ENCODE measurements around the gene ZNG1A.
"Not testable (repeated sequence)": the region's sequence is repeated elsewhere in the genome, so short reads cannot be mapped to it uniquely, and the experiment has no call there.

Gene ZNG1A

DNA sequence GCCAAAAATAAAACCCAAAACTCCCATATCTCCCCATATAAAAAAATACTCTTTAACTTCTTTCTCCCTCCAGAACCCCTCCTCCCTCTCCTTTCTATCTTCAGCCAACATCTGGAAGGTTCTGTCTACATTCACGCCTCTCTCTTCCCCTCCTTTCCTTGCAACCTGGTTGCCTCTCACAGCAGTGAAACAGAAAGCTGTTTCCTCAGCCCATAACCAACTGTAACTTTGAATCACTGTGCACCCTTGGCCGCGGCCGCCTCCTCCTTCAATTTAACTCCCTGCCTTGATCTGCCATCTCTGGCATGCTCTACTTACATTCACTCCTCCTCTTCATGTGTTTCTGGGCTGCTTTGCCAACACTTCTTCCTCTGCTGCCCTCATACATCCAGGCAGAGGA, 83.9 kb downstream of the ZNG1A start:
- not testable (repeated sequence) for DNase-seq (ENCODE audit: low spot score)

DNA sequence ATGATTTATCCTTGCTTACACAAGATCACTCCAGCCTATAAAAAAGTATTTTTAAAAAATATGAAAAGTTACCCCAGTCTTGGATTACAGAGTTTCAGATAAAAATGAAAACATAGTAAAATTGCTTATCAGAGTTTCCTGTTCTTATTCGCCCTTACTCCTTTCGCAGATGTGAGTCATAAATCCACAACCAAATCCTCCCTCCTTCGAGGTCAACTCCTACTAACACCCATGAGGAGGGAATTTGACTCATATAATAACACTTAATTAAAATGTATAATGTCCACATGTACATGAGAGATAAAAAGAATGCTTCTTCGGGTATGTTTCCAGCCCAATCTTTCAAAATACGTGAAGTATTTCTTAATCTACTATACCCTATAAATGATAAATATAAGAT, 84.5 kb downstream of the ZNG1A start:
- not testable (repeated sequence) for DNase-seq (ENCODE audit: low spot score)

DNA sequence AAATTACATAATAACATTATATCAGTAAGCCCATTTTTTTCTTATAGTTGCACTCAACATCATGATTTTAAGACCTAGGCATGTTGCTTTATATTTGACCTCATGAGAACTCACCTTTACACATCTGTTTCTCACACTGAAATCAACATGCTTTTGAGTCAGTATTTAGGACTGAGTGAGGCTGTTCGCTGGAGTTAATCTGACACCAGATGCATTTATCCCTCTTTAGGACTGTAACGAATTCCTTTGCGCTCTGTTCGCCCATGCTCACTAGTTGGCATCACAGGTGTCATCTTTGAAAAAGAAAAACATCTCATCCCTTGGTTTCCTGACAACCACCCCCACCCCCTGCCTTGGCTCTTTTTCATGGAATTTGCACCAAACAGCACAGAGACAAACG, 84.9 kb downstream of the ZNG1A start:
- DNase-seq (ENCODE audit: low spot score) = not testable (repeated sequence)

DNA sequence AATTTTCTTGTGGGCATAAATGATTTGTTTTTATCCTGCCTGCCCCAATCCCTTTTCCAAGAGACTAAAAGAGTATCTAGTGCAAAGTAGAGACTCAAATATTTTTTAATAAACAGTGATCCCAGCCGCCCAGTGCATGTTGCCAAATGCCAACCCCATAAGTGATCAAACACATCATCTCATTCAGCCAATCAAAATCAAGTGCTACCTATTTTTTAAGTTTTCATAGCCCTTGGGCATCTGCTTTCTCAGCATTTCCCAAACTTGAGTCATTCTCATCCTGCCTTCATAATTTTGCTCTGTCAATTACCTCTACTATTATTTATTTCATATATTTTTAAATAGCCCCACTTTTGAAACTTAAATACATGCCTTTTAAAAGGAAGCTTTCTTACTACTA, 88.0 kb downstream of the ZNG1A start:
- not testable (repeated sequence) for DNase-seq (ENCODE audit: low spot score)

DNA sequence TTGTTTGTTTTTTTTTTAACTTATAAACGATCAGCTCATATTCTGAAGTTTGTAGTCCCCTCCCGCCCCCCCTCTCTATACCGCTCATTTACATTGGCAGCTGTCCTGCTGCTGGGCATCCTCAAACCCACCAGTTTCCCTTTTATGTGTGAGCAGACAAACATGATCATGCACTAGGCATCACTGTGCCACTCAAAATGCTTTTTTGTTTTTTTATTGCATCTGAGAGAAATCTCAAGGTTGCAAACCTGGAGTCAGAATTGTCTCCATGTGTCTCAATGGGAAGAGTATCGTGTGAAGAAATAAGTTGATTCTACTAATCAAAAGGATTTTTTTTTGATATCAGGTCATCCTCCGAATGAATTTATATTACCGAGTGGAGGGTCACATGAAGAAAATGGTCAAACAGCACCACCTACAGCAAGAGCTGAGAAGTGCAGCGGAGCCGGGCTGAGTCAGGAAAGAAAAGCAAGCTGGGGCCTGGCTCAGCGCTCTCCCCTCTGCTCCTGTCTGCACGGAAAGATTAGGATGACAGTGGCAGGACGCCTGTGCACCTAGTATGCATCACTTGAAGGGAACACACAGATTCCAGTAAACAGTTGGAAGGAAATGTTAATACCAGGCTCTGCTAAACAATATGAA, 90.3 kb downstream of the ZNG1A start:
- DNase-seq (ENCODE audit: low spot score) = not testable (repeated sequence)

DNA sequence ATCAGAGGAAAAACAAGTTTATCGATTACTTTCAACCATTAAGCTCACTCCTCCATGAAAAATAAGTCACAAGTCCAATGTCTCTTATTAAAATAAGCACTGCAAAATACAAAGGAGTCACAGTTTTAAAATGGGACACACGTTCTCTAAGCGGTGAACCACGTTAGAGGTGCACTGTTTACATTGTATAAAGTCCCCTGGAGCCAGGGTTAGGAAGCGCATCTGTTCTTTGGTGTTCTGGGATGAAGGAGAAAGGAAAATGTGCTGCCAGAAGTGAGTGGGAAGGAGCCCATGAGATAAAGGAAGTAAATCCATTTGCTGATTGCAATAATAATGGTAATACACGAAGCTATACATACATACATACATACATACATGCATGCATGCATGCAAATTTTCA, 91.0 kb downstream of the ZNG1A start:
- DNase-seq (ENCODE audit: low spot score) = not testable (repeated sequence)

DNA sequence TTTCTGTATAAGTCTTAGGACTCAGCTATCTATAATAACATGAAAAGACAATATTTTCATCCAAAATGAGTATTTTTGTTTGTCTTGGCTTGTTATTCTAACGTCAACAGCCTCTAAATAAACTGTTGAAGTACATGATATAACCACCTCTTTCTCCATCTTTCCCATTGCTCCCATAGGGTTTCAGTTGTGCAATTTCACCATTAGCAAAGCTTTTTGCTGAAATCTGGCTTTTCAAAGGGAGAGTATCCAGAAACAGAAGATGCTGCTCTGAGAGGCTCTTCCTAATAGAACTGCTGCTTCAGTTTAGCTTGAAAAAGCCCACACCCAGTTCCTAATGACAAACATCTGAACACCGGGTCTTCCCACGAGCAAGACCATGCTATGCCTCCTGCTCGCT, 91.8 kb downstream of the ZNG1A start:
- not testable (repeated sequence) for DNase-seq (ENCODE audit: low spot score)

DNA sequence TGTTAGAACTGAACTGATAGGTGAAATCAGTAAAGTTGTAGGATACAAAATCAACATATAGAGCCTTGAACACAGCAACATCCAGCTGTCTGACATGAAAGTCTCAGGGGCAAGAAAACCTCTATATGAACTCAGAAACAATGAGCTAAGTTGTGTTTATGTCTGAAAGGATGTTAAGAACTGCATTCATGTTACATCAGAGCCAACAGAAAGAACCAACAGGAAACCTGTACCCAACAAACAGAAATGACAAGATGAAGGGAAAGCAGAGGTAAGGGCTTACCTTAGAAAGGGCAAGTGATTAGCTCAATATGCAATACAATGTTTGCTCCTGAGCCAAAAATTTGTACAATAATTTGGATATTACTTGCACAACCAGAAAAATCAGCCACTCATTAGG, 92.2 kb downstream of the ZNG1A start:
- DNase-seq (ENCODE audit: low spot score) = not testable (repeated sequence)

DNA sequence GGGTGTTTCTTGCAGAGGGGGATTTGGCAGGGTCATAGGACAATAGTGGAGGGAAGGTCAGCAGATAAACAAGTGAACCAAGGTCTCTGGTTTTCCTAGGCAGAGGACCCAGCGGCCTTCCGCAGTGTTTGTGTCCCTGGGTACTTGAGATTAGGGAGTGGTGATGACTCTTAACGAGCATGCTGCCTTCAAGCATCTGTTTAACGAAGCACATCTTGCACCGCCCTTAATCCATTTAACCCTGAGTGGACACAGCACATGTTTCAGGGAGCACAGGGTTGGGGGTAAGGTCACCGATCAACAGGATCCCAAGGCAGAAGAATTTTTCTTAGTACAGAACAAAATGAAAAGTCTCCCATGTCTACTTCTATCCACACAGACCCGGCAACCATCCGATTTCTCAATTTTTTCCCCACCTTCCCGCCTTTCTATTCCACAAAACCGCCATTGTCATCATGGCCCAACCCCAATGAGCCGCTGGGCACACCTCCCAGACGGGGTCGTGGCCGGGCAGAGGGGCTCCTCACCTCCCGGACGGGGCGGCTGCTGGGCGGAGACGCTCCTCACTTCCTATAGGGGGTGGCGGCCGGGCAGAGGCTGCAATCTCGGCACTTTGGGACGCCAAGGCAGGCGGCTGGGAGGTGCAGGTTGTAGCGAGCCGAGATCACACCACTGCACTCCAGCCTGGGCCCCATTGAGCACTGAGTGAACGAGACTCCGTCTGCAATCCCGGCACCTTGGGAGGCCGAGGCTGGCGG, 95.7 kb downstream of the ZNG1A start:
- not testable (repeated sequence) for DNase-seq (ENCODE audit: low spot score)

DNA sequence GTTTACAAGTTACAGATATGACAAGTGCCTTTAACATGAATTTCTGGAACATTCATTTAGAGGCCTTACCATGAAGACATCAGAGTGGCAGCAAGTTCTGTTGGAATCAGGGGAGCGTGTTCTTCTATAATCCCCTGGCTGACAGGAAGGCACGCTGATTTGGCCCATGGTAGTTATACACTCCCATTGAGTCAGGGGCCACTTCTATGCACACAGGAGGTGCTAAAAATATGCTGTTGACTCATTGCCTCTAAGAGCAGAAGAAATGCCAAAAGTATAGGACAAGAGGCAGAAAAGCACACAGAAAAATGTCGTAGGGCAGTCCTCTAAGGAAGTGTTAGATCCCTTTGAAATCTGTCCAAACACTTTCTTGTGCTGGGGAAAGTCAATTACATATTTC, 100.5 kb downstream of the ZNG1A start:
- not testable (repeated sequence) for DNase-seq (ENCODE audit: low spot score)

DNA sequence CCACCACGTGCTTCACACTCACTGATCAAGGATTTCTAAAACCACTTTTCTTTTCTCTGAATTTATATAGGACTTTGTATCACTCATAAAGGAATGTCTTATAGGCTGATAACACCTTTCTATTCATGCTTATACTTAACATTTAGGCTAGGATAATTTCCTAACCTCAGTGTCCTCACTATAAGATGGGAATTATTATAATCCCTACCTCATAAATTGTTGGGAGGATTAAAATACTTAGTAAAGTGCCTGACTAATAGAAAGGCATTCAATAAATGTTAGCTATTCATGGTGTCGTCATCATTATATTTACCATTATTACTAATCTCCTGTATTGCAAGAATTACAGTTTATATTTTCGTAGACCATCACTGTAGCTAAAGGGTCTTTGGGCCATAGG, 102.5 kb downstream of the ZNG1A start:
- not testable (repeated sequence) for DNase-seq (ENCODE audit: low spot score)

DNA sequence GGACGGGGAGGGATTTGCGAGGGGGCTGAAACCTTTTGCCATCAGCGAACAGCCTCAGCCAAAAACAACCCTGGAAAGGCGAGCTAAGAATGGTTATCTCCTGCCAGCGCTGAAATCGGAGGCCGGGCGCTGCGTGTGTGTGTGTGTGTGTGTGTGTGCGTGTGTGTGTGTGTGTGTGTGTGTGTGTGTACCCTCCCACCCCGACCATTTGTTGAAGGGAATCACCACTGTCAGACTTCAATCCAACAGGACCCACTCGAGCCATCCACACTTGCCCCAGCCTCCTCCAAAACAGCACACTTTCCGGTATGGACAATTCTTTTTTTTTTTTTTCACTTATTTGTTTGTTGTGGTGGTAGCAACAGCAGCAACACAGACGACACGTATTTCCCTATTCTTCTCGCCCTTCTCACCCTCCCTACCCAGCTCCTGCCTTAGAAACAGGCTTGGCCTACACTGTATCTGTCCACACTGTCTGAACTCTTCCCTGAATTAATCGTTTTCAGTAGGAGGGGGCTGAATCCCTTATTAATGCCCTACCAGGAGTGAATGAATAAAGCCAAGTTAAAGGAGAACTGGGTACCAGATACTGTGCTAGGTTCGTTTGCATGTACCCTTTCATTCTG, 104.8 kb downstream of the ZNG1A start:
- DNase-seq (ENCODE audit: low spot score) = not testable (repeated sequence)

DNA sequence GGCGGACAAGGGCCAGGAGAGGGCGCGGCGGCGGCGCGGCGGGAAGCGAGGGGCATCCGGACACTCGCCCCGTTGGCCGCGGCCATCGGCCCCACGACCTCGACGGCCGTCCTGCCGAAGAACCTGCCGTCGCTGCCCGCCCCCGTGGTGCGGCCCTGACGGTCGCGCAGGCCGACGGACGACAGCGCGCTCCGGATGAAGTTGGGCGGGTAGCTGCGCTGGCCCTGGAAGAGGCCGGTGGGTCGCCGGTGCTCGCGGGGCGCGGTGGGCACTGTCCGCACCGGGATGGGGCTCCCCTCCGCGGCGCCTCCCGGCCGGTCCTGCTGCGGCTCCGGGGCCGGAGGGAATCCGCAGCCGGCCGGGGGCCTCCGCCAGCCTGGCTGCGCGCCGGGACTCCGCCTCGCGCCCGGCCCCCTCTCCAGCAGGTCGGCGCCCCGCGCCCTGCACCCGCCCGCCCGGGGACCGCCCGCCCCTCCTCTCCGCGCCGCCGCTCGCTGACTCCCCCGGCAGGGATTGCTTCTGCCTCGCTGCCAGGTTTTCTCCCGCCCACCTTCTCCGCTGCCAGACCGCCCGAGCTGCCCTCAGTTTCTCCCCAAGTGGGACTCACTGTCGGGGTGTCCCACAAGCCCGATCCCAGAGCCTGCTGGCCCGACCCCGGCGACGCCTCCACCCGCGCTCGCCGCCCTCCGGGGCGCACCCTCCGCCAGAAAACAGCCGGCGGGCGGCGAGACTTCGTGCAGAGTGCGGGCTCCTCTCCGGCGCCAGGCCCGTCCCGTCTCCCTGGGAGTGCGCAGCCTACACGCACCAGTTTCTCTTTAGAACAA, 105.6 kb downstream of the ZNG1A start:
- not testable (repeated sequence) for DNase-seq (ENCODE audit: low spot score)

Data from HuH-7.5 (cell line).